HG03196 (cell line): ENCODE results near the gene MINK1.
"Not testable (repeated sequence)": the region's sequence is repeated elsewhere in the genome, so short reads cannot be mapped to it uniquely, and the experiment has no call there.

Experiments used
- ATAC-seq: cut with Tn5 transposase; IDR thresholded peaks from one replicate; pipeline ENCODE4 v1.9.1; 2021; ENCODE audit not compliant: unreplicated experiment

MINK1 gene

GRCh38 chr17:4869058-4869998, 36.2 kb downstream of the MINK1 start:
- ATAC-seq, result not testable (repeated sequence)

- no peak for ATAC-seq
Measured at GRCh38 chr17:4870855-4871254, 37.7 kb downstream of the MINK1 start.

GRCh38 chr17:4872786-4873185, 39.6 kb downstream of the MINK1 start:
- no peak for ATAC-seq

- ATAC-seq, result no peak
Measured at GRCh38 chr17:4877089-4877488, 43.9 kb downstream of the MINK1 start.

GRCh38 chr17:4879601-4880000, 46.5 kb downstream of the MINK1 start:
- no peak for ATAC-seq

GRCh38 chr17:4880857-4881256, 47.7 kb downstream of the MINK1 start:
- ATAC-seq, result no peak

- ATAC-seq, result no peak
Measured at GRCh38 chr17:4881761-4882555, 48.8 kb downstream of the MINK1 start.

GRCh38 chr17:4884489-4884888, 51.3 kb downstream of the MINK1 start:
- ATAC-seq, result no peak

GRCh38 chr17:4886830-4887229, 53.7 kb downstream of the MINK1 start:
- ATAC-seq, result no peak

GRCh38 chr17:4887581-4887980, 54.4 kb downstream of the MINK1 start:
- ATAC-seq, result no peak

GRCh38 chr17:4891411-4892410, 58.6 kb downstream of the MINK1 start:
- ATAC-seq, result no peak

- no peak for ATAC-seq
Measured at GRCh38 chr17:4892499-4893221, 59.5 kb downstream of the MINK1 start.

GRCh38 chr17:4893272-4893671, 60.1 kb downstream of the MINK1 start:
- no peak for ATAC-seq

- ATAC-seq, result no peak
Measured at GRCh38 chr17:4893721-4894560, 60.8 kb downstream of the MINK1 start.

GRCh38 chr17:4895121-4895520, 62.0 kb downstream of the MINK1 start:
- ATAC-seq, result no peak

- ATAC-seq, result no peak
Measured at GRCh38 chr17:4895657-4896331, 62.7 kb downstream of the MINK1 start.

- no peak for ATAC-seq
Measured at GRCh38 chr17:4896332-4897197, 63.4 kb downstream of the MINK1 start.
